Ramos (cell line): ENCODE results near the gene MORN5.

Experiments
- in situ Hi-C: fragments of 300-500 bp; cut with MboI; formaldehyde crosslinking; loops from one replicate; pipeline ENCODE4 v1.14.3; 2022; ENCODE audit warnings: low sequenced_read_pairs; ENCODE audit not compliant: unreplicated experiment

The MORN5 gene

GRCh38 chr9:122122903-122123632 is 36.6 kb upstream of the MORN5 start:
- in situ Hi-C loops: loop anchor here (5.0 to 25.0 kb wide), 2 partner anchors 224 to 689 kb away; partner anchors contain the start of gene OR1K1

GRCh38 chr9:122124048-122124447 is 35.7 kb upstream of the MORN5 start:
- in situ Hi-C loops: loop anchor here (5.0 to 25.0 kb wide), 2 partner anchors 223 to 688 kb away; partner anchors contain the start of gene OR1K1

GRCh38 chr9:122124528-122124927 is 35.2 kb upstream of the MORN5 start:
- in situ Hi-C loops: loop anchor here (5.0 to 25.0 kb wide), 2 partner anchors 223 to 688 kb away; partner anchors contain the start of gene OR1K1

- in situ Hi-C loops: no loop called here
Measured at GRCh38 chr9:122125158-122125508, 34.6 kb upstream of the MORN5 start.

- in situ Hi-C loops: no loop called here
Measured at GRCh38 chr9:122125509-122126330, 34.0 kb upstream of the MORN5 start.

GRCh38 chr9:122126331-122127261 is 33.1 kb upstream of the MORN5 start:
- in situ Hi-C loops: no loop called here

- in situ Hi-C loops: no loop called here
Measured at GRCh38 chr9:122127396-122127798, 32.3 kb upstream of the MORN5 start.

- in situ Hi-C loops: no loop called here
Measured at GRCh38 chr9:122128007-122128968, 31.4 kb upstream of the MORN5 start.

- in situ Hi-C loops: no loop called here
Measured at GRCh38 chr9:122128969-122129343, 30.8 kb upstream of the MORN5 start.

GRCh38 chr9:122129969-122130368 is 29.7 kb upstream of the MORN5 start:
- in situ Hi-C loops: no loop called here

GRCh38 chr9:122130837-122131236 is 28.9 kb upstream of the MORN5 start:
- in situ Hi-C loops: no loop called here

- in situ Hi-C loops: no loop called here
Measured at GRCh38 chr9:122131401-122132001, 28.2 kb upstream of the MORN5 start.

- in situ Hi-C loops: no loop called here
Measured at GRCh38 chr9:122132539-122132938, 27.2 kb upstream of the MORN5 start.

GRCh38 chr9:122133263-122133983 is 26.3 kb upstream of the MORN5 start:
- in situ Hi-C loops: no loop called here

- in situ Hi-C loops: no loop called here
Measured at GRCh38 chr9:122133984-122134535, 25.6 kb upstream of the MORN5 start.

GRCh38 chr9:122134822-122135528 is 24.7 kb upstream of the MORN5 start:
- in situ Hi-C loops: no loop called here

GRCh38 chr9:122135529-122135859 is 24.2 kb upstream of the MORN5 start:
- in situ Hi-C loops: no loop called here
